HepG2 (cell line): ENCODE measurements around the gene PMS1. TPM values are rescaled to one million over a fixed set of nuclear protein-coding genes. Genes with fewer than 3 reads are reported as not detected.

Source experiments
- CBX2 ChIP-seq, 2 experiments: fragments of 200-600 bp in 1 of 2; sonication (generic); formaldehyde crosslinking in 1 of 2; IDR thresholded peaks; 2 replicates each; pipeline versions ENCODE4 v1.7.0 to v1.8.1; 2018 to 2022; ENCODE audit warnings: low read depth in 2 of 2, low read length in 1 of 2, mild to moderate bottlenecking in 1 of 2, missing genetic modification reagents in 1 of 2
- CCAR2 ChIP-seq: fragments of 200-400 bp; formaldehyde crosslinking; optimal IDR thresholded peaks from 2 replicates; pipeline ENCODE3; 2018; ENCODE audit warnings: low read depth, mild to moderate bottlenecking, low read length, moderate library complexity
- HES4 ChIP-seq: sonication (generic); formaldehyde crosslinking; IDR thresholded peaks from 2 replicates; pipeline ENCODE4 v1.9.0; 2021; ENCODE audit warnings: mild to moderate bottlenecking, missing genetic modification reagents, borderline replicate concordance
- KAT2B ChIP-seq: fragments of 150-350 bp; IDR thresholded peaks from 2 replicates; pipeline ENCODE4 v1.6.1; 2014; ENCODE audit warnings: low read depth, low read length, borderline replicate concordance
- SMARCC2 ChIP-seq: fragments of 450-650 bp; IDR thresholded peaks from 2 replicates; pipeline ENCODE4 v1.6.1; 2017; ENCODE audit warnings: antibody characterized with exemption, mild to moderate bottlenecking
- TAF1 ChIP-seq: sonication (generic); formaldehyde crosslinking; IDR thresholded peaks from 2 replicates; pipeline ENCODE4 v1.4.0; 2020; ENCODE audit warnings: missing genetic modification reagents
- ZBTB38 ChIP-seq: sonication (generic); formaldehyde crosslinking; IDR thresholded peaks from 2 replicates; pipeline ENCODE4 v1.5.1; 2020; ENCODE audit warnings: mild to moderate bottlenecking, missing genetic modification reagents
- ZFP36L2 ChIP-seq: sonication (generic); formaldehyde crosslinking; IDR thresholded peaks from 2 replicates; pipeline ENCODE4 v1.4.0; 2020; ENCODE audit warnings: missing genetic modification reagents
- ZFP62 ChIP-seq: sonication (generic); formaldehyde crosslinking; IDR thresholded peaks from 2 replicates; pipeline ENCODE4 v1.4.0; 2020; ENCODE audit warnings: missing genetic modification reagents
- ZNF263 ChIP-seq: sonication (generic); formaldehyde crosslinking; IDR thresholded peaks from 2 replicates; pipeline ENCODE4 v1.4.0; 2020; ENCODE audit warnings: missing genetic modification reagents
- ZNF296 ChIP-seq: sonication (generic); formaldehyde crosslinking; conservative IDR thresholded peaks from 2 replicates; pipeline ENCODE4 v1.5.0; 2020; ENCODE audit warnings: mild to moderate bottlenecking, missing genetic modification reagents
- ZNF34 ChIP-seq: sonication (generic); formaldehyde crosslinking; IDR thresholded peaks from 2 replicates; pipeline ENCODE4 v1.4.0; 2020; ENCODE audit warnings: mild to moderate bottlenecking, missing genetic modification reagents, borderline replicate concordance
- ZNF570 ChIP-seq: sonication (generic); formaldehyde crosslinking; IDR thresholded peaks from 2 replicates; pipeline ENCODE4 v1.4.0; 2020; ENCODE audit warnings: mild to moderate bottlenecking, missing genetic modification reagents, borderline replicate concordance
- ZNF839 ChIP-seq: sonication (generic); formaldehyde crosslinking; IDR thresholded peaks from 2 replicates; pipeline ENCODE4 v1.4.0; 2020; ENCODE audit warnings: missing genetic modification reagents, mild to moderate bottlenecking, borderline replicate concordance
- ZNF850 ChIP-seq: sonication (generic); formaldehyde crosslinking; conservative IDR thresholded peaks from 2 replicates; pipeline ENCODE4 v1.9.0; 2021; ENCODE audit warnings: mild to moderate bottlenecking, missing genetic modification reagents
- polyA plus RNA-seq, 8 experiments: library from polyadenylated mRNA; depleted of rRNA in 3 of 8; stranded (reverse) in 7 of 8; unstranded in 1 of 8; fragments of >200 nt; fragmentation: Illumina TruSeq in 4 of 8; extraction: Trizol in 4 of 8; gene quantifications; 2 replicates each; pipeline versions ENCODE4 v1.2.1 to v1.2.3, GENCODE V29; 2011 to 2016; ENCODE audit warnings: low read depth in 4 of 8, missing spikeins in 1 of 8, mixed read lengths in 1 of 8; ENCODE audit not compliant: insufficient read depth in 1 of 8
- total RNA-seq, 5 experiments: library from RNA; depleted of rRNA; stranded (reverse); fragments of >200 nt; fragmentation: Illumina TruSeq; extraction: Trizol; gene quantifications; 2 replicates each; pipeline ENCODE4 v1.2.3, GENCODE V29; 2016; ENCODE audit warnings: low read depth in 1 of 5
- TF ChIP-seq, protein P1 (sequence below): sonication (generic); formaldehyde crosslinking; IDR thresholded peaks from 2 replicates; pipeline ENCODE4 v1.8.0; 2022; ENCODE audit warnings: missing genetic modification reagents, low read depth, mild to moderate bottlenecking, borderline replicate concordance
- TF ChIP-seq, protein P2 (sequence below), 2 experiments: sonication (generic) in 1 of 2; formaldehyde crosslinking in 1 of 2; IDR thresholded peaks; 2 replicates each; pipeline versions ENCODE4 v1.4.0 to v1.6.1; 2018 to 2020; ENCODE audit warnings: missing genetic modification reagents in 2 of 2, borderline replicate concordance in 1 of 2, low read depth in 1 of 2, mild to moderate bottlenecking in 1 of 2, missing biosample characterization in 1 of 2
- TF ChIP-seq, protein P3 (sequence below): IDR thresholded peaks from 2 replicates; pipeline ENCODE4 v1.6.1; 2016
- TF ChIP-seq, protein P4 (sequence below): sonication (generic); formaldehyde crosslinking; IDR thresholded peaks from 2 replicates; pipeline ENCODE4 v1.4.0; 2020; ENCODE audit warnings: mild to moderate bottlenecking, missing genetic modification reagents
- TF ChIP-seq, protein P5 (sequence below): sonication (generic); formaldehyde crosslinking; IDR thresholded peaks from 2 replicates; pipeline ENCODE4 v1.4.0; 2020; ENCODE audit warnings: missing genetic modification reagents, mild to moderate bottlenecking, borderline replicate concordance

PMS1 gene
- total and polyA plus RNA-seq, 2 of the 13 experiments (the other 11 are each of a cell fraction or from before 2014, with no cell fraction given), result 14.6 to 39.9 TPM

DNA sequence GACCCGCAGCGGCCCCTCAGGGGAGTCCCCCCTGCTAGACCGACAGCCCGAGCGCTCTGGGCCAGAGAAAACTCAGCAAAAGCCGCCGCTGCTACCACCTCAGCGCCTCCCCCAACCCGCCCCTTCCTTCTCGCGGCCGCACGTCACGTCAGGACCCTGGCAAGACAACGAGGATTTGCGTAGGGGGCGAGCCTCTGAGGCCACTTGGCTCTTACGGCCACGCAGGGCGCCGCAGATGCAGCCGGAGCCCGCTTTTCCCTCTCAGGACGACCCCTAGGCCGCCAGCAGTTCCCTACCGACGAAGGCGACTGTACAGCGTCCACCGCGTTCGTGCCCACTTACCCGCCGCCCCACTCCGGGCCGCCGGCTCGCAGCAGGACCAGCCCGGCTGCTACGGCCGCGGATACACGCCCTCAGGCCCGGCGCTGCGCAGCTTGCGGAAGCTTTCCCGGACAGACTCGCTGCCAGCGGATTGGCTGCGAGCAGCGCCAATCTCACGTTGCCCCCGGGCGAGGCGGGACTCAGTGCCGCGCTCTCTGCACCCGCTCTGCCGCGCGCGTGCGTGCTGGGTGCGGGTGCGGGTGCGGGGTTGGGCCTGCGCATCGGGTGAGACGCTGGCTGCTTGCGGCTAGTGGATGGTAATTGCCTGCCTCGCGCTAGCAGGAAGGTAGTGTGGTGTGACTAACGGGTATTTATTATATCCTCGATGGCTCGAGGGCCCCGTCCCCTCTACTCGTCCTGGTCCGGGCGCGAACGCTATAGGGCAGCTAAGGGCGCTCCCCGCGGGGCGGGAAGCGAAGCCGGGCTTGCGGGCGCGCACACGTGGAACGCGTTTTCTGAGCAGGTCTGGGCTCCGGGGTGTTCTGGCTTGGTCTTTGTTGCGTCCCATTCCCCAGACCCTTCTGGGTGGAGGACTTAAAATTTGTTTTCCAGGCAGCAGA, at the start of gene PMS1, which contains the start of gene ORMDL1 (continued):
- TF ChIP-seq ZNF839 (CRISPR knock-in tag) (peak; percentile 96), SMARCC2 (no peak), HES4 (CRISPR knock-in tag) (peak; percentile 44; the same call in 1 of the 2 replicates), CCAR2 (peak; percentile 43), CBX2 (IDR thresholded peaks at IDR 0.05; ENCODE audit: low read depth, low read length) (no peak), CBX2 (CRISPR knock-in tag; IDR thresholded peaks at IDR 0.05; ENCODE audit: low read depth) (no peak), KAT2B (no peak), ZNF850 (CRISPR knock-in tag) (no peak), ZNF296 (CRISPR knock-in tag) (peak; percentile 64; the same call in 1 of the 2 replicates), ZNF570 (no peak; the same call in 1 of the 2 replicates), ZBTB38 (peak; percentile 64), ZNF263 (CRISPR knock-in tag) (peak; percentile 61; the same call in 1 of the 2 replicates), TAF1 (CRISPR knock-in tag) (peak; percentile 98), ZFP36L2 (CRISPR knock-in tag) (no peak; the same call in 1 of the 2 replicates), ZNF34 (CRISPR knock-in tag) (peak; percentile 47; the same call in 1 of the 2 replicates), ZFP62 (CRISPR knock-in tag) (0 out of 2 replicates have a peak, but pooled peaks have one; percentile 52)
- TF ChIP-seq, protein P1, sequence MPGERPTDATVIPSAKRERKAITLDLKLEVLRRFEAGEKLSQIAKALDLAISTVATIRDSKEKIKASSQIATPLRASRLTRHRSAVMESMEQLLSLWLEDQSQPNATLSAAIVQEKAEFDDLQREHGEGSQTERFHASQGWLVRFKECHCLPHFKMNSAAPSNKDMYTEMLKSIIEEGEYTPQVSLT (CRISPR knock-in tag), result no peak
- TF ChIP-seq, protein P2, sequence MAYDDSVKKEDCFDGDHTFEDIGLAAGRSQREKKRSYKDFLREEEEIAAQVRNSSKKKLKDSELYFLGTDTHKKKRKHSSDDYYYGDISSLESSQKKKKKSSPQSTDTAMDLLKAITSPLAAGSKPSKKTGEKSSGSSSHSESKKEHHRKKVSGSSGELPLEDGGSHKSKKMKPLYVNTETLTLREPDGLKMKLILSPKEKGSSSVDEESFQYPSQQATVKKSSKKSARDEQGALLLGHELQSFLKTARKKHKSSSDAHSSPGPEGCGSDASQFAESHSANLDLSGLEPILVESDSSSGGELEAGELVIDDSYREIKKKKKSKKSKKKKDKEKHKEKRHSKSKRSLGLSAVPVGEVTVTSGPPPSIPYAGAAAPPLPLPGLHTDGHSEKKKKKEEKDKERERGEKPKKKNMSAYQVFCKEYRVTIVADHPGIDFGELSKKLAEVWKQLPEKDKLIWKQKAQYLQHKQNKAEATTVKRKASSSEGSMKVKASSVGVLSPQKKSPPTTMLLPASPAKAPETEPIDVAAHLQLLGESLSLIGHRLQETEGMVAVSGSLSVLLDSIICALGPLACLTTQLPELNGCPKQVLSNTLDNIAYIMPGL (CRISPR knock-in tag; IDR thresholded peaks at IDR 0.05; ENCODE audit: borderline replicate concordance in 1 of 2, low read depth in 1 of 2), result peak; percentile 48 to 97; a peak in 3 of 4 replicates
- TF ChIP-seq, protein P3, sequence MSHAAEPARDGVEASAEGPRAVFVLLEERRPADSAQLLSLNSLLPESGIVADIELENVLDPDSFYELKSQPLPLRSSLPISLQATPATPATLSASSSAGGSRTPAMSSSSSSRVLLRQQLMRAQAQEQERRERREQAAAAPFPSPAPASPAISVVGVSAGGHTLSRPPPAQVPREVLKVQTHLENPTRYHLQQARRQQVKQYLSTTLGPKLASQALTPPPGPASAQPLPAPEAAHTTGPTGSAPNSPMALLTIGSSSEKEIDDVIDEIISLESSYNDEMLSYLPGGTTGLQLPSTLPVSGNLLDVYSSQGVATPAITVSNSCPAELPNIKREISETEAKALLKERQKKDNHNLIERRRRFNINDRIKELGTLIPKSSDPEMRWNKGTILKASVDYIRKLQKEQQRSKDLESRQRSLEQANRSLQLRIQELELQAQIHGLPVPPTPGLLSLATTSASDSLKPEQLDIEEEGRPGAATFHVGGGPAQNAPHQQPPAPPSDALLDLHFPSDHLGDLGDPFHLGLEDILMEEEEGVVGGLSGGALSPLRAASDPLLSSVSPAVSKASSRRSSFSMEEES (CRISPR knock-in tag), result no peak; the same call in 1 of the 2 replicates
- TF ChIP-seq, protein P4, sequence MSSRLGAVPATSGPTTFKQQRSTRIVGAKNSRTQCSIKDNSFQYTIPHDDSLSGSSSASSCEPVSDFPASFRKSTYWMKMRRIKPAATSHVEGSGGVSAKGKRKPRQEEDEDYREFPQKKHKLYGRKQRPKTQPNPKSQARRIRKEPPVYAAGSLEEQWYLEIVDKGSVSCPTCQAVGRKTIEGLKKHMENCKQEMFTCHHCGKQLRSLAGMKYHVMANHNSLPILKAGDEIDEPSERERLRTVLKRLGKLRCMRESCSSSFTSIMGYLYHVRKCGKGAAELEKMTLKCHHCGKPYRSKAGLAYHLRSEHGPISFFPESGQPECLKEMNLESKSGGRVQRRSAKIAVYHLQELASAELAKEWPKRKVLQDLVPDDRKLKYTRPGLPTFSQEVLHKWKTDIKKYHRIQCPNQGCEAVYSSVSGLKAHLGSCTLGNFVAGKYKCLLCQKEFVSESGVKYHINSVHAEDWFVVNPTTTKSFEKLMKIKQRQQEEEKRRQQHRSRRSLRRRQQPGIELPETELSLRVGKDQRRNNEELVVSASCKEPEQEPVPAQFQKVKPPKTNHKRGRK (CRISPR knock-in tag), result no peak
- TF ChIP-seq, protein P5, sequence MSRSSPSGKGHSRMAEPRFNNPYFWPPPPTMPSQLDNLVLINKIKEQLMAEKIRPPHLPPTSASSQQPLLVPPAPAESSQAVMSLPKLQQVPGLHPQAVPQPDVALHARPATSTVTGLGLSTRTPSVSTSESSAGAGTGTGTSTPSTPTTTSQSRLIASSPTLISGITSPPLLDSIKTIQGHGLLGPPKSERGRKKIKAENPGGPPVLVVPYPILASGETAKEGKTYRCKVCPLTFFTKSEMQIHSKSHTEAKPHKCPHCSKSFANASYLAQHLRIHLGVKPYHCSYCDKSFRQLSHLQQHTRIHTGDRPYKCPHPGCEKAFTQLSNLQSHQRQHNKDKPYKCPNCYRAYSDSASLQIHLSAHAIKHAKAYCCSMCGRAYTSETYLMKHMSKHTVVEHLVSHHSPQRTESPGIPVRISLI, result peak; percentile 22; the same call in 1 of the 2 replicates
